Psoas muscle (tissue), 8 donors: Measurements from ENCODE around the gene PGAP6. TPM values are rescaled to one million over a fixed set of nuclear protein-coding genes. Genes with fewer than 3 reads are reported as not detected.

Experiments
- ATAC-seq, 4 donors: fragments of 200-7000 bp; cut with Tn5 transposase; one replicate each; pipeline ENCODE4 v1.9.1; 2020; ENCODE audit warnings: moderate library complexity in 3 of 4, mild to moderate bottlenecking in 2 of 4
- DNase-seq, 2 donors: peaks; one replicate each; pipeline ENCODE4 v3.0.0-alpha.2; 2020
- H3K27ac ChIP-seq: fragments of 200-600 bp; one replicate; pipeline ENCODE4 v1.8.0; 2022
- H3K27me3 ChIP-seq, 3 donors: fragments of 200-600 bp in 1 of 3; one replicate each; pipeline versions ENCODE4 v1.6.1 to v1.8.0; 2013 to 2022; ENCODE audit warnings: low read length in 2 of 3, mild to moderate bottlenecking in 2 of 3, moderate library complexity in 1 of 3; ENCODE audit not compliant: insufficient read depth in 3 of 3
- H3K36me3 ChIP-seq, 2 donors: fragments of 200-600 bp in 1 of 2; one replicate each; pipeline versions ENCODE4 v1.6.1 to v1.8.0; 2013 to 2022; ENCODE audit warnings: low read depth in 1 of 2, mild to moderate bottlenecking in 1 of 2, moderate library complexity in 1 of 2; ENCODE audit not compliant: insufficient read depth in 1 of 2
- H3K4me1 ChIP-seq: fragments of 200-600 bp; one replicate; pipeline ENCODE4 v1.8.0; 2022
- H3K4me3 ChIP-seq: fragments of 200-600 bp; one replicate; pipeline ENCODE4 v1.8.0; 2022; ENCODE audit warnings: mild to moderate bottlenecking
- H3K9me3 ChIP-seq: fragments of 200-600 bp; one replicate; pipeline ENCODE4 v1.8.0; 2022
- CTCF ChIP-seq: fragments of 200-600 bp; IDR thresholded peaks from one replicate; pipeline ENCODE4 v1.8.0; 2022; ENCODE audit warnings: antibody characterized with exemption
- WGBS, 3 donors: extraction: QIAGEN DNeasy Blood & Tissue Kit; methylation state at CpG; one replicate each; pipeline versions ENCODE4 v1.1.6 to v1.1.7; 2013; 5-methylcytosine and 5-hydroxymethylcytosine counted together
- intact Hi-C, 2 donors: fragments of 100-400 bp; cut with DNase I; formaldehyde crosslinking; loops; one replicate each; pipeline versions ENCODE4 v1.11.0 to v1.14.2; 2022
- polyA plus RNA-seq, 3 donors: library from polyadenylated mRNA; stranded (reverse); fragments of 200-250 nt; gene quantifications; one replicate each; pipeline ENCODE4 v1.2.3, GENCODE V29; 2013
- total RNA-seq, 4 donors: library from RNA; stranded (reverse); fragmentation: NEBNext Ultra II Directional in 2 of 4; extraction: Animal tissue kit (Norgen Biotek cat#: 25700) in 2 of 4; gene quantifications; one replicate each; pipeline versions ENCODE4 v1.2.1 to v1.2.4, GENCODE V29; 2021 to 2023
- donor health status: healthy with polysubstance abuse.
- donor health status: DM: no; HTN: no; CAD: no; lungs with moderate emphysema.
- donor health status: Bipolar disorder and iron deficiency.
- donor health status: healthy.
- donor health status: DM: yes; HTN: yes; CAD: no.
- donor health status: DM: no; HTN: no; CAD: no.
- donor health status: DM: no; HTN: no; CAD: no.
- donor health status: DM: yes; HTN: yes; CAD: no.

The PGAP6 gene
- total and polyA plus RNA-seq, 7 donors, result 26.0 to 46.9 (median 33.8) TPM

GRCh38 chr16:360698-361336 lies 21.0 kb downstream of the PGAP6 start:
- Histone ChIP-seq H3K9me3 (no peaks in the 10 kb centered on the region), H3K4me3 (no peak overlapping the region), H3K36me3 (no peaks in the 10 kb centered on the region), H3K27ac (no peak overlapping the region), H3K27me3 (peaks cover 0 to 15% (median 2%) of the 10 kb centered on the region in 3 donors), H3K4me1 (no peaks in the 10 kb centered on the region)
- DNase-seq (peak in 1 of 2 donors; percentile 7), ATAC-seq (no peak)
- no peak for TF ChIP-seq CTCF
- WGBS, 3 donors, result 91 to 93% (median 92%) methylated on average over 44 to 47 of the region's 47 CpGs
- intact Hi-C loops, result loop anchor here in 1 of 2 donors (5.0 kb wide), 1 partner anchor 254 kb away; no protein-coding TSS in a partner anchor

- peak in 1 of 2 donors; percentile 12 for DNase-seq
- ATAC-seq, result no peak
- Histone ChIP-seq H3K9me3 (no peaks in the 10 kb centered on the region), H3K4me3 (no peak overlapping the region), H3K36me3 (no peaks in the 10 kb centered on the region), H3K27me3 (peaks cover 0 to 15% (median 2%) of the 10 kb centered on the region in 3 donors), H3K27ac (no peak overlapping the region), H3K4me1 (no peaks in the 10 kb centered on the region)
- WGBS, 3 donors, result 80 to 83% (median 82%) methylated on average over 46 to 47 of the region's 47 CpGs
- no peak for TF ChIP-seq CTCF
- intact Hi-C loops, result loop anchor here (5.0 to 10.0 kb wide), 4 partner anchors 133 to 253 kb away; partner anchors contain the start of gene LUC7L (in 1 of the 2)
These were observed 21.7 kb downstream of the PGAP6 start for GRCh38 chr16:359871-360697.

DNA sequence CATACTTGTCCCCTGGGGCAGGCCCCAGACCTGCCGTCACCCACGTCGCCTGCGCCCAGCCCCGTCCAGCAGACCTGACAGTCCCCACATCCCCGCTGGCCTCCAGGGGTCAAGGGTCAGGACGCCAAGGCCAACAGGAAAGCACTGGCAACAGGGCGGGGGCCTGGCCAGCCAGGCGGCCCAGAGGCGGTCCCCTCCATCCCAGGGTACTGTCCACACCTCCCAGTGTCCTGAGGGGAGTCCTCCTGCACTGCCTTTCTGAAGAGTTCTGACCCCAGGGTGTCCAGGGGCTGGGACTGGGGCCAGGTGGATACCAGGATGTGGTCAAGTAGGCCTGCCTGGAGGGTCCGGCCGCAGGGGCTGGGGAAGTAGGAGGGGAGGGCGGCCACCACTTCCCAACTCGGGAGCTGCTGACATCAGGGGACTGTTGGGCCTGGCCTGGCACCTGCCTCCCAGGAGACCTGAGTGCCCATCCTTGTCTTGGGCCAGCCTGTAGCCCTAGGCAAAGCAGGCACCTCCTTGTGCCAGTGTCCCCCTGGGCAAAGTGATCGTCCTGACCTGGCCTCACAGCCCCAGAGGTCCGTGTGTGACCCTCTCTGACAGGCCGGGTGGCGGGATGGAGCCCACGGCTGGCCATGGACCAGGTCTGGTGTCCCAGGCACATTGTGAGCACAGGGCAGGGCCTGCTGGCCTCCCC lies 22.6 kb downstream of the PGAP6 start:
- peak in 1 of 2 donors; percentile 7 for DNase-seq
- no peak for ATAC-seq
- Histone ChIP-seq H3K27me3 (peaks cover 0 to 8% (median 2%) of the 10 kb centered on the region in 3 donors), H3K9me3 (no peaks in the 10 kb centered on the region), H3K27ac (no peak overlapping the region), H3K4me3 (no peak overlapping the region), H3K36me3 (no peaks in the 10 kb centered on the region), H3K4me1 (no peaks in the 10 kb centered on the region)
- intact Hi-C loops, result loop anchor here (5.0 to 10.0 kb wide), 3 partner anchors 132 to 242 kb away; partner anchors contain the start of gene LUC7L (in 1 of the 2)
- WGBS, 3 donors, result 74 to 80% (median 79%) methylated on average over 16 to 19 of the region's 19 CpGs
- no peak for TF ChIP-seq CTCF

GRCh38 chr16:356741-357140 lies 25.0 kb downstream of the PGAP6 start:
- DNase-seq, result peak in 1 of 2 donors; percentile 46
- Histone ChIP-seq H3K36me3 (no peaks in the 10 kb centered on the region), H3K27me3 (peaks cover 0 to 2% (median 0%) of the 10 kb centered on the region in 3 donors), H3K4me3 (no peak overlapping the region), H3K9me3 (no peaks in the 10 kb centered on the region), H3K4me1 (peaks cover 4% of the 10 kb centered on the region), H3K27ac (no peak overlapping the region)
- ATAC-seq, result no peak
- no peak for TF ChIP-seq CTCF
- intact Hi-C loops, result loop anchor here (5.0 to 10.0 kb wide), 3 partner anchors 129 to 239 kb away; partner anchors contain the start of gene LUC7L (in 1 of the 2)
- 30 to 61% (median 52%) methylated on average over 7 to 12 of the region's 12 CpGs for WGBS, 3 donors
